Medulla oblongata (tissue), 1 donor: ENCODE results near the gene JPT2.

Experiments used
- DNase-seq: peaks from one replicate; pipeline ENCODE4 v3.0.0-alpha.2; 2015; ENCODE audit errors: extremely low spot score

Gene JPT2

DNA sequence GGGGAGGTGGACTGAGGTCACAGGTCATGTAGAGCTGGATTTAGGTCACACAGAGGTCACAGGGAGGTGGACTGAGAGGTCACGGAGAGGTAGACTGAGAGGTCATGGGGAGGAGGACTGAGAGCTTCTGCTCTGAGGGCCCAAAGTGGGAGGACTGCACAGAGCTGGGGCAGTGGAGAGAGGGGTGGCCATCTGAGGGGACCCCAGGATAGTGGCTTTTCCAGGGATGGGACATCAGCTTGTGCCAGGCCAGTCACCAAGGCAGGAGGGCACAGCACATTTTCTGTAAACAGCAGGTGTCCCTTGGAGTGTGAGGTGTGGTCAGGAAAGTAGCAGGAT lies 26.1 kb upstream of the JPT2 start:
- DNase-seq = no peak

DNA sequence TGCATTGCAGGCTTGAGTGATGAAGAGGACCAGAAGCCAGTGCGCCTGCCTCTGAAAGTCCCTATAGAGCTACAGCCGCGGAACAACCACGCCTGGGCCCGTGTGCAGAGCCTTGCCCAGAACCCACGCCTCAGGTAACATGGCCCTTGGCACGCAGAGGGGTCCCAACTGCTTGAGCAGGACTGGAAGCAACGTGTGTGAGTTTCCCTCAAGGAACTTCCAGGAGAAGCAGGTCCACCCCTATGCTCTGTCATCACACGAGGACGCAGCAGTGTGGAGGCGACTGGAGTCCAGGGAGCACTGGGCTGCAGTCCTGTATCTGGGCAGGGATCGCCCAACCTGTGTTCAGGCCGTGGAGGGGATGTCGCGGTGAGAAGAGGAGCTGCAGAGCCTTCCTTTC lies 25.1 kb upstream of the JPT2 start:
- DNase-seq = no peak

DNA sequence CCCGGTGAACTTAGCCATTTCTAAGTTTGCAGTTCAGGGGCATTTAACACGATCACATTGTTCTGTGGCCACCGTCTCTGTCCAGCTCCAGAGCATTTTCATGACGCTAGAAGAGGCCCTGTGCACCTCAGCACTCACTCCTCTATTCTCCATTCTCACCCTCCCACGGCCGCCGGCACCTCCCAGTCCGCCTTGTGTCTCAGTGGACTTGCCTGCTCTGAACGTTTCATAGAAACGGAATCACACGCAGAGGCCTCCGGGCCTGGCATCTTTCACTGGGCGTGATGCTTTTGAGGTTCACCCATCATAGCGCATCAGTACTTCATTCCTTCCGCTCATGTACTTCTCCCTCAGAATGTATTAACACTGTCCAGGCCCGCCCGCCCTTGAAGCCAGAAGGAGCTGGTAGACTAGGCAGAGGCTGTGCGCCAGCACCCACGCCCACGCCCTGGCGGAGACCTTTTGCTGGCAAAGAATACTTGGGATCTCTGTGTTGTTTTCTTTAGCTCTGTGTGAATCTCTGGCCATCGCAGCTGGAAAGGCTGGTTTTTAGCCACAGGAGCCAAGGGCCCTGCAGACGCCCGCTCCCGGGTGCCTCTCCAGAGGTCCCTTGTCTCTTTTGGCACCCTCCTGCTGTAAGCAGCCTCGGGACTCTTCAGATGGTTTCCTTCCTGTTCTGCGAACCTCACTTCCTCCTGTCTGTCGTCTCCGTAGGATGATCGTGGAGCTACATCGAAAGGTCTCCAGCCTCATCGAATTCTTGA lies 23.4 kb upstream of the JPT2 start:
- DNase-seq = no peak

DNA sequence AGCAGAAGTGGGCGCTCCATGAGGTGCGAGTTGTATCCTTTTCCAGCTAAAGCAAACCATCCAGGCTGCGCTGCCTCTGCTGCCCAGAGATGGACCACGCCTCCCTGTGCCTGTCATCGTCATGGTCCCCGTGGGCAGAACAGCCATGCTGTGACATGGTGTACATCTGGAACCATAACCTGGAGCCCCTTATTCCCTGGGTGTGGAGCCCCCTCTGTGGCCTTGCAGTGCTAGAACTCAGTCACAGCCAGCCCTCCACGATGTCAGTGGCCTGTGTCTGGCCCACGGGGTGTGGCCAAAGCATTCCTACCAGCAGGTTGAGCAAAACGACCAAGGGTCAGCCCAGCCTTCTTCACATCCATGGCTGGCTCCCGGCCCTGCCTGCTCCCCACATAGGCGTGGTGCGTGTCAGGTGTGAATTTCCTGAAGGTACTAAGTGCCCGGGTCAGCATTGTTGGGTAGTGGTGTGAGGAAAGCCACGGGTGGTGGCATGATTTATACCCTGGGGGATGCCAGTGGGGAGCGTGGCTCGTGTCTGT lies 22.7 kb upstream of the JPT2 start:
- no peak for DNase-seq

DNA sequence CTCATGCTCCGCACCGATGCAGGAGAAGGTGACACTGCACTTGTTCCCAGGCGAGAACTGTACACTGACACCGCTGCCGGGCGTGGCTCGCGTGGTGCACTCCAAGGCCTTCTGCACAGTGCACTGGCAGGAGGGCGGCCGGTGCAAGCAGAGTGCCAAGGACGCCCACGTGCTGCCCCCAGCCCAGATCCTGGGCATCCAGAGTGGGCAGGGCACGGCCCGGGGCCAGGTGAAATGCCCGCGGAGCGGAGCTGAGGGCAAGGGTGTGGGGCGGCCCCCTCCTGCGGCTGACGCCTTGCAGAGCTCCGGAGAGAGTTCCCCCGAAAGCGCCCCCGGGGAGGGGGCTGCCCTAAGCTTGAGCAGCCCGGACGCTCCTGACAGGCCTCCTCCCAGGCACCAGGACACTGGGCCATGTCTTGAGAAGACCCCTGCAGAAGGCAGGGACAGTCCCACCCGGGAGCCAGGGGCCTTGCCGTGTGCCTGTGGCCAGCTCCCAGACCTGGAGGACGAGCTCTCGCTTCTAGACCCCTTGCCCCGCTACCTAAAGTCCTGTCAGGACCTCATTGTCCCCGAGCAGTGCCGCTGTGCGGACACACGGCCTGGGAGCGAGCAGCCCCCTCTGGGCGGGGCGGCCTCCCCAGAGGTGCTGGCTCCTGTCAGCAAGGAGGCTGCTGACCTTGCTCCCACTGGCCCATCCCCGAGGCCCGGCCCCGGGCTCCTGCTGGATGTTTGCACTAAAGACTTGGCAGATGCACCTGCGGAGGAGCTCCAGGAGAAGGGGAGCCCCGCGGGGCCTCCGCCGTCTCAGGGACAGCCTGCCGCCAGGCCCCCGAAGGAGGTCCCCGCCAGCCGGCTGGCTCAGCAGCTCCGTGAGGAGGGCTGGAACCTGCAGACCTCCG lies 21.9 kb upstream of the JPT2 start:
- DNase-seq = no peak

DNA sequence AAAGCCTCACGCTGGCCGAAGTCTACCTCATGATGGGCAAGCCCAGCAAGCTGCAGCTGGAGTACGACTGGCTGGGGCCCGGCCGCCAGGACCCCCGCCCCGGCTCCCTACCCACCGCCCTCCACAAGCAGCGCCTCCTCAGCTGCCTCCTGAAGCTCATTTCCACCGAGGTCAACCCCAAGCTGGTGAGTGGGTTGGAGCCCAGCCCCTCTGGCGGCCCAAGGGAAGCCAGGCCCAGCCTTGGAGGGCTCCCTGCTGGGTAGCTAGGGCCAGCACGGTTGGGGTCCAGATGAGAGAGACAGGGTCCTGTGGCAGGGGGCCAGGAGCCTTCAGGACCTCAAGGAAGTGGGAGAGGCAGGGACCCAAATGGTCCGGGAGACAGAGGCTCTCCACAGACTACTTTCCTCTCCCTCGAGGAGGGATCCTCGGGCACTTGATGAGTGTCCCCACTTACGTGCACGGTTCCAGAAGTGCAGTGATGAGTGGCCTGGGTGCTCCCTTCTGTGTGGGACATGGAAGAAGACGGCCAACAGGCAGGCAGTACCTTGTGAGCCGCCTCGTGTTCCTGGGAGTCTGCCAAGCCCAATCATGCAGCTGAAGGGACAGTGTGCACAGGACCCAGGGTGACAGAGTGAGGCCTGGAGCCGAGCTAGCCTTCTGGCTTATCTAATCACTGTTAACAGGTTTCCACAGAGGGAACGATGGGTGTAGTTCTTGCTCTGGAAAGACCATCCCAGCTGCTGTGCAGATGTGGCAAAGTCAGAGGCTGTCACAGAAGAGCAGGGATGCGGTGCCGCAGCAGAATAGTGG lies 21.1 kb upstream of the JPT2 start:
- DNase-seq = no peak

DNA sequence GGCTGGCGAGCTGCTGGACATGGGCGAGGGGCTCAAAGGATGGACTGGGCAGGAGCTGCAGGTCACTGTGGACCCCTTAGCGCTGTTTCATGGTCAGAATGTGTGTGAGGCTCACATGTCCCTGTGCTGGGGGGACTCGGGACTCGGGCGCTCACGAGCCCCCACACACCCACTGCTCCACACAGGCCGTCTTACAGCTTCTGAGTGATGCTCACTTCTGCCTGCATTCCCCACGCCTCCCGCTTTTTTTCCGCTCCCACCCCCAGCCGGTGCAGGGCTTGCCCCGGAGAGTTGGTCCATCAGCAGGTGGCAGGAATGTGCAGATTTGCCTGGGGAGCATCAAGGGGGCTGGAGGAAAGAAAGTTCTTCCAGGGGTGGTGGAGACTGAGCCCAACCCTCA lies 20.2 kb upstream of the JPT2 start:
- DNase-seq = no peak

DNA sequence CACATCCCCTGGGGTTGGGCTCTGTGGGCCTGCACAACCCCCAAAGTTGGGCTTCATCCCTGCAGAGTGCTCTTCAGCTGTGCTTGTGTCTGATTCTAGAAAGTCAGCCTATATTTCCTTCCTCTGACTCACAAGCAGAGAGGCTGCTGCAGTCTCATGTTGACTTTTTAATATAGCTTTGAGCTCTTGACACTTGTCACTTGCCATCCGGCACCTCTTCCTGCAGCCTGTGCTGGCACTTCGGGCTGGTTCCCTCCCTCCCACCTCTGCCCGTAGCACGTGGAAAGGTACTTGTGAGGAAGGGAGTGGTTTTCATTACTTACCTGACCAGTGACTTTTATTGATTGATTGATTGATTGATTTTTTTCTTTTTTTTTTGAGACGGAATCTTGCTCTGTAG lies 19.0 kb upstream of the JPT2 start:
- no peak for DNase-seq

DNA sequence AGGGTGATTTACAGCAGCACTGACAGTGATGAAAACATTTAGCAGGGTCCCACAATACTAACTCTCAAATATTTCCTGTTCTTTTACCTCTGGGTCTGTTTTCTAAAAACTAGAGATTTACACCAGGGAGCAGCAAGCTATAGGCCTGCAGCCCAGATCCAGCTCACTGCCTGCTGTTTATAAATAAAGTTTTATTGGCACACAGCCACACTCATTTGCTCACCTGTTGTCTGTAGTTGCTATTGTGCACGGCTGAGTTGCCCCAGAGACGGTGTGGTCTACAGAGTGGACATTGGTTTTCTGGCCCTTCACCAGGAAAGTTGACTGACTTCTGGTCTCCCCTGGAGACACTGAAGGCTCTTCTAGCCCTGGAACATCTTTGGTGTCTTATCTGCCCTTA lies 16.3 kb upstream of the JPT2 start:
- no peak for DNase-seq

DNA sequence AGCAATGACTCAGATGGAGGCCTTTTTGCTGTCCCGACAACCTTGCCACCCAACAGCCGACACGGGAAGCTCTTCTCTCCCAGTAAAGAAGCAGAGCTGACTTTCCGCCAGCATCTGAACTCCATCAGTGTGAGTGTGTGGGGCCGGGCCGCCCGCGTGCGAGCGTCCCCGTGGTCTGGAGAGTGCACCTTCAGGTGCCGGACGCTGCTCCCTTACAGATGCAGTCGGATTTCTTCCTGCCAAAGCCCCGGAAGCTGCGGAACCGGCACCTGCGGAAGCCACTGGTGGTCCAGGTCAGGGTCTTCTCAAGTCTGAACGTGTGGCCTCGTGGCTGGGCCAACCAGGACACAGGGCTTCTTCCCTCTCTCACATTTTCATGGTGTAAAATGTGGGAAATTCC lies 15.5 kb upstream of the JPT2 start:
- no peak for DNase-seq

DNA sequence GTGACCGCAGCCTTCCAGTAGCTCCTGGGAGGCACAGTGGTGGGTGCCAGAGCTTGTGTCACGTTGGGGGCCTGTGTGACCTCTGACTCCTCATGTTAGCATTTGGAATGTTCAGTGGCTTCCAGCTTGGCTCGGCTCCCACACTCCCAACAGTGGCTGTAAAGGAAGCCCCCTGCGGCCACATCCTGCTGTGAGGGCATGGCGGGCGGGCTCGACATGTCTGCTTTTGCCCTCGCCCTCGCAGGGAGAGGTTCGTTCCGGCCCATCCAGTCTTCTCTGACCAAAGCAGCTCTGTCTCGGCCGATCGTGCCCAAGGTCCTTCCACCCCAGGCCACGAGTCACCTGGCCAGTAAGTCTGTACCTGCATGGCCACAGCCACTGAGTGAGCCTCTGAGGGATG lies 12.2 kb upstream of the JPT2 start:
- no peak for DNase-seq

DNA sequence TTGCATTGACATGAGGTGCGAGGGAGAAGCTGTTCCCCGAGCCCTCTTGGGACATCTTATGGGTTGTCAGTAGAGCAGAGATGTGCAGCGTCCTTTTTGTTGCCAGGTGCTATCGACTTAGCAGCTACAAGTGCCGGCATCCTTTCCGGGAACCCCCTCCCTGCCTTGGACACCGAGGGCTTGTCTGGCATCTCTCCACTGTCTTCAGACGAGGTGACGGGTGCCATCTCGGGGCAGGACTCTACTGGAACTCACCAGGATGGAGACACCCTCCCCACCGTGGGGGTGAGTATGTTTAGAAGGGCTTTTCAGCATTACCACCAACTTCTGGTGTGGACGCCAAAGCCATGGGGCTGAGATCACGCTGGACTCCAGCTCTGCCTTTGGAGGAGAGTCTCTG lies 11.8 kb upstream of the JPT2 start:
- DNase-seq = no peak

DNA sequence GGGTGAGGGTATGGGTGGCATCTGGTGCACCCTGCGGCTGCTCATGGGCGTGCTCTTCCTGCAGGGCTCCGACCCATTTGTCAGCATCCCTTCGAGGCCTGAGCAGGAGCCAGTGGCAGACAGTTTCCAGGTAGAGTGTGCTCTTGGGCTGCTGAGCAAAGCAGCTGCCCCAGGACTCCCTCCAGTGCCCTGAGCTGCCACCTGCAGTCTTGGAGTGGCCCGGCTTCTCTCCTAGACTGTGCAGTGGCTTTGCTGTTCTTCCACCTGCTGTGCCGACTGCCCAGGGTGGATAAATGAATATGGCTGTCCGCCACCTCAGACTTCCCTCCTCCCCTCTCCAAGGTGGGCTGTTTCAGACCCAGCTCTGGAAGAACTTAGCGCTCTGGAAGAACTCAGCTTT lies 10.8 kb upstream of the JPT2 start:
- DNase-seq = no peak

DNA sequence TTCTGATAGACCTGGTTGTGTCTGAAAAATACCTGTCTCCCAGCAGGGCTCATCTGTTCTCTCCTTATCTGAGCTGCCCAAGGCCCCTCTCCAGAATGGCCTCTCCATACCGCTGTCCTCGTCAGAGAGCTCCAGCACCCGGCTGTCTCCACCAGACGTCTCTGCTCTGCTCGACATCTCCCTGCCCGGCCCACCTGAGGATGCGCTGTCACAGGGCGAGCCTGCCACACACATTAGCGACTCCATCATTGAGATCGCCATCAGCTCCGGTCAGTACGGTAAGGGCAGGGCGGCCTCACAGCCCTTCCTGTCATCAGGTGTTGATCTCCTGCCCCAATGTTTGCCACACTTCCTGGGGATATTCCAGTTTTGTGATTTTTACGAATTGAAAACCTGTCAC lies 10.2 kb upstream of the JPT2 start:
- no peak for DNase-seq

DNA sequence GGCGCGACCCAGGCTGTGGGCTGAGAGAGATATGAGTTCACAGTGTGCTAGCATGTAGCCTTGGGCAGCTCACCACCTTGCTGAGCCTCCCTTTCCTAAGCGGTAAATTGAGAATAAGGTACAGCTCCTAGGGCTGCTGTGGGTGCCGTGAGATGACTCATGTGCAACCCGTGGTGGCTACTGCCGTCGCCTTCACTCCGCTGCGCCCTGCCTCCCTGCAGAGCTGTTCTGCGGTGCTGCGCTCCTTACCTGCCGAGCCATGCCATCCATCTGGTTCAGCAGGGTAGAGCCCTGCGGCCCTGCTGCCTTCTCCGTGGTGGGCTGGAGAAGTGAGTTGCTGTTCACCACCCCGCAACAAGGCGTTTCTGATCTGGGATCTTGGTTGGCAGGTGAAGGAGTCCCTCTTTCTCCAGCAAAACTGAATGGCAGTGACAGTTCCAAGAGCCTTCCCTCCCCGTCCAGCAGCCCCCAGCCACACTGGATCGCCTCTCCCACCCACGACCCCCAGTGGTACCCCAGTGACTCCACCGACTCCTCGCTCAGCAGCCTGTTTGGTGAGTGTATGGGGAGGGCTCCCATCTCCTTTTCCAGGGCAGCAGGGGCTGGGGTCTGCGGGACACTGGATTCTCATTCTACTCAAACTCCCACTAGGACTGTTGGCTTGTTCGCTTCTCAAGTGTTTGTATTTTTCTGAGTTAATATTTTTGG lies 9.3 kb upstream of the JPT2 start:
- no peak for DNase-seq

DNA sequence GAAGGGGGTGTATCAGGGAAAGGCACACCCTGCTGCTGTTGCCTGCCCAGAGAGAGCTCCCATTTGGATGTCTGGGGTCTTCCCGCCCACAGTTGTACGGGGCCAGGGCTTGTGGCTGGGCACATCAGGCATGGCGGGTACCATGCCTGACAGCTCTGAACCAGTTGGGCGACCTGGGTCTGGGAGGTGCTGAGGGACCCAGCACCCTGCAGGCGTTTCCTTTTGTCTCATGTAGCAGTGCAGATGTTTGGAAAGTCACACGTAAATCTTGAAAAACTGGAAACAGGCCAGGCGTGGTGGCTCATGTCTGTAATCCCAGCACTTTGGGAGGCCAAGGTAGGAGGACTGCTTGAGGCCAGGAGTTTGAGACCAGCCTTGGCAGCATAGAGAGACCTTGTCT lies 8.4 kb upstream of the JPT2 start:
- no peak for DNase-seq

DNA sequence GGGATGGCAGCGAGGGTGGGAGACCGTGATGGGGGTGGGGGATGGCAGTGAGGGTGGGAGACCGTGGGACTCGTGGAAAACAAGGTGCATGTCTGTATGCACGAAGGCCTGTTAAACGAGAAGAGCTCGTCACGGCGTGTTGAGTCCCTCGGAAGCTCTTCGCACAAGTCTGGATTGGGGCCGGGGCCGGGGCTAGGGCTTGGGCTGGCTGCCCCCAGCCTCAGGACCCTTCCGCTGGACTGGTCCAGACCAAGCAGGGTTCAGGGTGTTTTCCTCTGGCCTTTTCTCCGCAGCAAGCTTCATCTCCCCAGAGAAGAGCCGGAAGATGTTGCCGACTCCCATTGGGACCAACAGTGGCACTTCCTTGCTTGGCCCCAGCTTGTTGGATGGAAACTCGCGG lies 7.7 kb upstream of the JPT2 start:
- no peak for DNase-seq

DNA sequence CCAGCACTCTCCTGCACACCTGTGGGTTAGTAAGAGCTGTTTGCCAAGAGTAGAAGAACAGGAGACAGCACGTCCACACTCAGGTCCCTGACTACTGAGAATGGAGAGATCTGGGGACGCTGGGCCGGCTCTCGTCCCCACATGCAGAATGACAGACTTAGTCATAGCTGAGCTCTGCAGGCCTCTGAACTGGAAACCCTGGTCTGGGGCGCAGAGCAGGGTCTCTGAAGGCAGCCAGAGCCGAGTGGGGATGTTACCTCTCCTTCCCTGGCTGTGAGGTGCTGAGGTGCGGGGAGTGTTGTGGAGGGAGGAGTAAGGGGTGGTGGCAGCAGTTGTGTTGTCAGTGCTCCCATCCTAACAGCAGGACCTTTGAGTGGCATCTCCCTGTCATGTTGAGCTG lies 7.2 kb upstream of the JPT2 start:
- no peak for DNase-seq

DNA sequence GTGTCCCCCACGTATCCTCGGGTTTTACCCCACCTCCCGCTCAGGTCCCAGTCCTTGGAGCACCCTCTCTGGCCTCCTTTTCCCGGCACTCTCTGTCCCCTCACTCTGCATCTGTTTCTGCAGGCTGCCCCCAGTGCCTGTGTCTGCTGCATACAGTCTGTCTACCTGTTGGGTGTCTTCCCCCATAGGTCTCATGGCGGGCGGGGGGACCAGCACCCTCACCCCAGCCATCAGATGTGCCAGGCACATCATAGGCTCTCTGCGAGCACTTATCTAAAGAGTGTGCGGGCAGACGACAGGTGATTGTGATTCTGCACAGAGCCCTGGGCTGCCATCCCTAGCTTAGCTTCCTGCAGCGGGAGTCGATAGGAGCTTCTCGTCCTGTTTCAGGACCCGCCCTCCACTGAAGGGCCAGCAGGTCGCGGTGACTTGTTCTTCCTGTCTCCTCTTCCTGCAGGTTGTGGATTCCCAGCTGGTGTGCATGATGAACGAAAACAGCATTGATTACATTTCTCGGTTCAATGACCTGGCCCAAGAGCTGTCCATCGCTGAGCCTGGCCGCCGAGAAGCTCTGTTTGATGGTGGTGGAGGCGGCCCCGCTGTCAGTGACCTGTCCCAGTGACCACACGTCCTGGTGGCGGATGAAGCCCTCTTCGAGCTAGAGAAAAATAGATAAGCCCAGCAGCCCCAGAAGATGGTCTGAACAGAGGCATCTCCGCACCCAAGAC lies 4.5 kb upstream of the JPT2 start:
- DNase-seq = no peak

DNA sequence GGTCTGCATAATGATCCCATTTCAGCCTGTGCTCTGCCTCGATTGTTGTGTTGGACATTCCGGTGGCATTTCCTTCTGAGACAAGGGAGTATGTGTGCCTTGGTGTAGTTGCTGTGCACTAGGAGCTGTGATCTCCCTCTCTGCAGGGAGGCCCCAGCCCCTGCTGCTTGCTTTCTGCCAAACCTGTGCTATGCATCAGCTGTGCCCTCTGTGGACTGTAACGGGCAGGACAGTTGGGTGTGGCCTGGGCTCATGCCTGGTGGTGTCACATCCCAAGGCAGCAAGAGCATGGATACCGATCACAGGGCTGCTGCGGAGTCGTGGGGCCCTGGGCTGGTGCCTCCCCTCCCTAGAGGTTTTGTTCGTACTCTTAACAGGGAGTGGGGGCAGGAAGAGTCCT lies 3.8 kb upstream of the JPT2 start:
- no peak for DNase-seq
